Activated T-cell treated with anti-CD3 and anti-CD28 coated beads, Interleukin-2, amount 50 U/mL, for 24 hours (primary cell): Measurements from ENCODE around the gene SCAI.
"Not testable (repeated sequence)": the region's sequence is repeated elsewhere in the genome, so short reads cannot be mapped to it uniquely, and the experiment has no call there.

Source experiments
- DNase-seq: peaks from one replicate; pipeline ENCODE4 v3.0.0-alpha.2; 2020
- H3K27ac Mint-ChIP-seq: 2 replicates; pipeline ENCODE4 v1.8.0; 2020; ENCODE audit warnings: mild to moderate bottlenecking, mixed read lengths
- H3K27me3 Mint-ChIP-seq: 2 replicates; pipeline ENCODE4 v1.8.0; 2020; ENCODE audit warnings: mixed read lengths
- H3K36me3 Mint-ChIP-seq: 2 replicates; pipeline ENCODE4 v1.8.0; 2020; ENCODE audit warnings: low read depth, mixed read lengths
- H3K4me1 Mint-ChIP-seq: 2 replicates; pipeline ENCODE4 v1.8.0; 2020; ENCODE audit warnings: low read depth, mixed read lengths
- H3K4me3 Mint-ChIP-seq: 2 replicates; pipeline ENCODE4 v1.8.0; 2020; ENCODE audit warnings: mild to moderate bottlenecking, moderate library complexity, mixed read lengths
- H3K9me3 Mint-ChIP-seq: 2 replicates; pipeline ENCODE4 v1.8.0; 2020; ENCODE audit warnings: mixed read lengths

Gene SCAI

DNA sequence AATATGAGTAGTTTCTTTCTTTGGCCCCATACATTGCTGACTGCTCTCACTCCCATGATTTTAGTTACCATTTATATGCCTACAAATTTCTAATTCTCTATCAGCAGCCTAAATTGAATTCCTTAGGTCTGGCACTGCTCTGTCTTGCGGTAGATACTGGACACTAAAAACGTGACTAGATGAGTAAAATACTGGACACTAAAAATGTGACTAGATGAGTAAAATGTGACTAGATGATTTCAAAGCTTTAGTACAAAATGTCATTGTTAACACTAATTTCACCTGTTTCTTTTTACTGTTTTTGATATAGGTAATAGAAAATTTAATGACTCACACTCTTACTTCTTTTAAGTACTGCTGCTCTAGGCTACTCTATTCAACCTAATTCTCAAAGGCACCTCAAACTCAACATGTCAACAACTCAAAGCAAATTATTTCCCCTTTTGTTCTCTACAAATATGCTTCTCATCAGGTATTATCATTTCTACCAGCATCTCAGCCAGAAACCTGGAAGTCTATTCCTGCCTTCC is 171.0 kb downstream of the SCAI start:
- Mint-ChIP-seq H3K27me3 (no peaks in the 10 kb centered on the region), H3K36me3 (peaks cover 46% of the 10 kb centered on the region), H3K4me3 (no peak overlapping the region), H3K4me1 (peaks cover 11% of the 10 kb centered on the region), H3K9me3 (no peaks in the 10 kb centered on the region), H3K27ac (peak overlapping the region; percentile 66)
- no peak for DNase-seq

DNA sequence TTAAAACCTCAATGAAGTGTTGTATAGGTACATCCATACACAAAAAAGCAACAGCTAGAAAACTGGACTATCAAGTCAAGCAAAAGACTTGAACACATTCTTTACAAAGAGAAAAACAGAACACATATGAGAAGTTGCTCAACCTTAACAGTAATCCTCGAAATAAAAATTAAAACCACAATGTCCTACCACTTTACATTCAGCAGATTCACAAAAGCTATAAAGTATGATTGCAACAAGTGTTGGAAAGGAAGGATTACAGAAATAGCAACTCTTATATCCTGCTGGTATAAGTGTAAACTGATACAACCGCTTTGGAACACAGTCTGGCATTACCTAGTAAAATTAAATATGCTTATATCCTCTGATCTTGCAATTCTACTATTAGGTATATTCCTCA is 173.9 kb downstream of the SCAI start:
- Mint-ChIP-seq H3K4me1 (peaks cover 37% of the 10 kb centered on the region), H3K36me3 (peaks cover 40% of the 10 kb centered on the region), H3K27ac (no peak overlapping the region), H3K27me3 (no peaks in the 10 kb centered on the region), H3K4me3 (no peak overlapping the region), H3K9me3 (no peaks in the 10 kb centered on the region)
- no peak for DNase-seq

DNA sequence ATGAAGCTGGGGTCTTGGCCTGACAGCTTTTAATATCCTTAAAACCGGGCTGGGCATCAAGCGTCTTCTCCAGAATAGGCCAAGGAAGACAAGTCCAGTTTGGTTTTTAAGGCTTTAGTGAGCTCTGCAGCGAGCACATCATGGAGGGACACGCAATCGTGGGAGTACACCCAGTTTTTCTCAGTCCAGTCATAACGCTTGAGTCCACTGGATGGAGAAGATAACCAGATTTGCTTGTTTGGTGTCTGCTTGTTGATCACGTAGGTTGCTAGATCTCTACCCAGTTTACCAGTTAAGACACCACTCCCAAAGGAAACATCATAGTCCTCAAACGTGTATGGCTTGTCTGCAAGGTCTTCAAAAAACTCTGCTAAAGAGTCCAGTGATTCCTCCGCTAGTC is 175.1 kb downstream of the SCAI start:
- peaks cover 45% of the 10 kb centered on the region for H3K4me1 Mint-ChIP-seq
- H3K9me3 Mint-ChIP-seq, result no peaks in the 10 kb centered on the region
- no peak overlapping the region for H3K27ac Mint-ChIP-seq
- no peak overlapping the region for H3K4me3 Mint-ChIP-seq
- H3K36me3 Mint-ChIP-seq, result peaks cover 34% of the 10 kb centered on the region
- no peaks in the 10 kb centered on the region for H3K27me3 Mint-ChIP-seq
- no peak for DNase-seq

DNA sequence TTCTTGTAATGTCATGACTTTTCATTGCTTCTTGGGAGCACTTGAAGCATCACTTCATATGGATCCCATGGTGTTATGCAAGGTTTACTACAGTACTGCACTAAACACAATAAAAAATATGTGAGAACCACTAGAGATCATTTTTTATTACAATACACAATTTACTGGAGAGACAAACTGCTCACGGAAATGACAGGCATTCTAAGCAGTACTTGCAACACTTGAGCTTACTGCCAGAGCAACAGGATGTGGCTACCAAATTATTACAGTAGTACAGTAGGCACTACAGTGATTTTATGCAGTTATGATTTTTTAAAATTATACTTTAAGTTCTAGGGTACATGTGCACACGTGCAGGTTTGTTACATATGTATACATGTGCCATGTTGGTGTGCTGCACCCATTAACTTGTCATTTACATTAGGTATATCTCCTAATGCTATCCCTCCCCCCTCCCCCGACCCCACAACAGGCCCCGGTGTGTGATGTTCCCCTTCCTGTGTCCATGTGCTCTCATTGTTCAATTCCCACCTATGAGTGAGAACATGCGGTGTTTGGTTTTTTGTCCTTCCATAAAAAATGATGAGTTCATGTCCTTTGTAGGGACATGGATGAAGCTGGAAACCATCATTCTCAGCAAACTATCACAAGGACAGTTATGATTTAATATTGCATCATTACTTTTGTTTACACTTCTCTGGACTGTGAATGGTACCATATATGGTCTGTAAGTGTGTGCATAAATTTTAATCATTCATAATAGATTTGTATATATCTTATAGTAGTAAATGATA is 177.4 kb downstream of the SCAI start:
- Mint-ChIP-seq H3K36me3 (peaks cover 25% of the 10 kb centered on the region), H3K4me1 (peaks cover 38% of the 10 kb centered on the region), H3K27ac (peak overlapping the region; percentile 92)
- DNase-seq, H3K27me3 Mint-ChIP-seq, H3K9me3 Mint-ChIP-seq, H3K4me3 Mint-ChIP-seq: not testable (repeated sequence)

DNA sequence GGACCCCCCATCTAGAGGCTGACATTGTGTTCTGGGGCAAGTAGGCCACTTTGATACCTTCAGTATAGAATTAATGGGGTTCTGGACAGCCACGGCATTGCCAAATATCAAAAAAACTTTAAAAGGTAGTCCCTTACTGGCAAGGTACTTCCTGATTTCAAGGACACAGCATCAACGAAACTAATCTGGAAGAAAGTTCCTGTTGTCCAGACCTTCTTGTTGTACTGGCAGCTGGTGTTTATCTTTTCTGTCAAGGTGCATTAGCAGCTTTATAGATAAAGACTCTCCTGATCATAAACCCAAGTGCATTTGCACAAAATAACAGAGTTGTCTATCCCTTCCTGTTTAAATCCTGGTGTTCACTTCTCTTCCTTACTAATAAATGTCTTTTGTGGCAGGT is 178.7 kb downstream of the SCAI start:
- Mint-ChIP-seq H3K4me1 (peaks cover 38% of the 10 kb centered on the region), H3K9me3 (no peaks in the 10 kb centered on the region), H3K4me3 (no peak overlapping the region), H3K27ac (peak overlapping the region; percentile 92), H3K36me3 (peaks cover 19% of the 10 kb centered on the region), H3K27me3 (no peaks in the 10 kb centered on the region)
- no peak for DNase-seq

DNA sequence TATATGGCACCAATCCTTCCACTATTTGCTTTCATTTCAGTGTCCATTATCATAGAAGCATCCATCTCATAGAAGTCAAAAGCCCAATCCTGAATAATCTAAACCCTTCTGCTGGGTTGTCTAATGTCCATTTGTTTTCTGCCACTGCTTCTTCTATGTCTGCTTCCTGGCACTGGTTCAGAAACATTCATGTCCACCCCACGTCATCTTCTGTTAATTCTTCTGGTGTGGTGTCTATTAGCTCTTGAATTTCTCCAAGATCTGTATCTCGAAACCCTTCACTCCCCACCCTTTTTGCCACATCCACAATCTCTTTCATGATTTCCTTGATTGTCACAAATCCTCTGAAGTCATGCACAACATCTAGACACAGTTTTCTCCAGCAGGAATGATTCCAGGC is 179.3 kb downstream of the SCAI start:
- H3K27ac Mint-ChIP-seq, result peak overlapping the region; percentile 92
- no peak overlapping the region for H3K4me3 Mint-ChIP-seq
- DNase-seq, result no peak
- peaks cover 38% of the 10 kb centered on the region for H3K4me1 Mint-ChIP-seq
- H3K27me3 Mint-ChIP-seq, result no peaks in the 10 kb centered on the region
- H3K36me3 Mint-ChIP-seq, result peaks cover 19% of the 10 kb centered on the region
- no peaks in the 10 kb centered on the region for H3K9me3 Mint-ChIP-seq

DNA sequence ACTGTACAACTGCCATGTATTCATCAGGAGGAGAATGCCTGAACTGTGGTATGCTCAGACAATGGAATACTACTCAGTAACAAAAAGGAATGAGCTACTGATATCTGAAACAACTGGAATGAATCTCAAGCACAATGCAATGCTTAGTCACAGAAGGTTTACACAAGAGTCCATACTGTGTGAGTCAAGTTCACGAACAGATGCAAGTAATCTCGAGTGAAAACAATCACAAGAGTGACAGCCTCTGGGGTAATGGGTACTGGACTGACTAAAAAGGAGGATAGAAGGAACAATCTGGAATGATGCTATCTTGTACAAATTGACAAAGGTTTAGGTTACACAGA is 182.9 kb downstream of the SCAI start:
- Mint-ChIP-seq H3K9me3 (no peaks in the 10 kb centered on the region), H3K27me3 (no peaks in the 10 kb centered on the region), H3K27ac (no peak overlapping the region), H3K4me1 (peaks cover 17% of the 10 kb centered on the region), H3K36me3 (peaks cover 2% of the 10 kb centered on the region), H3K4me3 (no peak overlapping the region)
- DNase-seq, result no peak

DNA sequence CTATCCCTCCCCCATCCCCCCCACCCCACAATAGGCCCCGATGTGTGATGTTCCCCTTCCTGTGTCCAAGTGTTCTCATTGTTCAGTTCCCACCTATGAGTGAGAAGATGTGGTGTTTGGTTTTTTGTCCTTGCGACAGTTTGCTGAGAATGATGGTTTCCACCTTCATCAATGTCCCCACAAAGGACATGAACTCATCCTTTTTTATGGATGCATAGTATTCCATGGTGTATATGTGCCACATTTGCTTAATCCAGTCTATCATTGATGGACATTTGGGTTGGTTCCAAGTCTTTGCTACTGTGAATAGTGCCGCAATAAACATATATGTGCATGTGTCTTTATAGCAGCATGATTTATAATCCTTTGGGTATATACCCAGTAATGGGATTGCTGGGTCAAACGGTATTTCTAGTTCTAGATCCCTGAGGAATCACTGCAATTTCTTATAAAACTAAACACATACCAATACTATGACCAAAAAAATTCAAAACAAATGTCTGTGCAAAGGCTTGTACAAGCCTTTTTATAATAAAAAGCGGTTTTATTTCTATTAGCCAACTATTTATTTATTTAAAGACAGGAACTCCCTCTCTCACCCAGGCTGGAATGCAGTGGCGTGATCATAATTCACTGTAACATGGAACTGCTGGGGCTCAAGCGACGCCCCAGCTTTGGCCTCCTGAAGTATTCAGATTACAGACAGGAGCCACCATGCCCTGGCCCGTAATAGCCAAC is 183.5 kb downstream of the SCAI start:
- H3K36me3 Mint-ChIP-seq, DNase-seq, H3K27ac Mint-ChIP-seq, H3K27me3 Mint-ChIP-seq, H3K4me3 Mint-ChIP-seq, H3K9me3 Mint-ChIP-seq: not testable (repeated sequence)
- peaks cover 12% of the 10 kb centered on the region for H3K4me1 Mint-ChIP-seq

DNA sequence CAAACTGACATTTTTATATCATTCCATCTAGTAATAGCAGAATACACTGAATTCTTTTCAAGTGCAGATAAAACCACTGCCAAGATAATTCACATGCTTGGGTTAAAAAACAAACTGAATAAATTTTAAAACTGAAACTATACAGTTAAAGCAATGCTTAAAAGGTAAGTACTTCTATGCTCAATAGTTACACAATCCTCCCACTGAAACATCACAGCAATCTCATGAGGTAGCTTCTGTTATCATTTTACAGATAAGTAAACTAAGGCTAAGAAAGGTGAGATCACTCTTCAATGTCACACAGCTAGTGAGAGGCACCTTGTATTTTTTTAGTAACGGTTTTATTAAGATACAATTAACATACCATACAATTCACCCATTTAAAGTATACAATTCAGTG is 189.1 kb downstream of the SCAI start:
- Mint-ChIP-seq H3K9me3 (no peaks in the 10 kb centered on the region), H3K4me3 (no peak overlapping the region), H3K4me1 (no peaks in the 10 kb centered on the region), H3K36me3 (peaks cover 9% of the 10 kb centered on the region), H3K27ac (no peak overlapping the region), H3K27me3 (no peaks in the 10 kb centered on the region)
- no peak for DNase-seq

DNA sequence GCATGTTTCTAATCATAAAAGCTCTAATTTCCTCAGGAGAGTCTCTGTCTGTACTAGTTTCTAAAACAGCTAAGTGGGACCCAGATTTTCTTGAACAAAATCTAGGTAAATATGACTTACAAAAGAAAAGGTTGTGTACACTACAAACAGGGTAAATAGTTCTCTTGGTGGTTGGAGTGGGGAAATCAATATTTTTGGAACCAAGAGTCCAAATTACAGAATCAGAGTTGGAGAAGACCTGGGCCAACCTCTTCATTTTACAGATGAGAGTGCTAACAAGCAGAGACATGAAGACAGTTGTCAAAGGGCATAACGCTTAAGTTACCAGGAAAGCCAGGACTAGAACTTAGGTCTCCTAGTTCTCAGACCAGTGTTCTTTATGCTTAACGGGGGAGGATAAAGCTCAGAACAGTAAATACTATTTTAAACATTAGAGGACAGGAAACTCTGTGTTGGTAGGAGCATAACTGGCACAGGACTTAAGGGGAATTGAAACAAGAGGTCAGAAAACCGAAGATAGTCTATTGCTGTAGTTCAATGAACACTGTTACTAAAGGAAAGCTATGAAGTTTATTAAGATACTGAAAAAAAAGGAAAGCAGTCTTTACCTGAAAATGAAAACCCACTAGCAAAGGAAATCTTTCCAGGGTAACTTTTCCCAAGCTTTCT is 193.1 kb downstream of the SCAI start:
- no peaks in the 10 kb centered on the region for H3K9me3 Mint-ChIP-seq
- no peak overlapping the region for H3K27ac Mint-ChIP-seq
- H3K4me3 Mint-ChIP-seq, result no peak overlapping the region
- DNase-seq, result no peak
- peaks cover 9% of the 10 kb centered on the region for H3K36me3 Mint-ChIP-seq
- no peaks in the 10 kb centered on the region for H3K27me3 Mint-ChIP-seq
- H3K4me1 Mint-ChIP-seq, result no peaks in the 10 kb centered on the region

DNA sequence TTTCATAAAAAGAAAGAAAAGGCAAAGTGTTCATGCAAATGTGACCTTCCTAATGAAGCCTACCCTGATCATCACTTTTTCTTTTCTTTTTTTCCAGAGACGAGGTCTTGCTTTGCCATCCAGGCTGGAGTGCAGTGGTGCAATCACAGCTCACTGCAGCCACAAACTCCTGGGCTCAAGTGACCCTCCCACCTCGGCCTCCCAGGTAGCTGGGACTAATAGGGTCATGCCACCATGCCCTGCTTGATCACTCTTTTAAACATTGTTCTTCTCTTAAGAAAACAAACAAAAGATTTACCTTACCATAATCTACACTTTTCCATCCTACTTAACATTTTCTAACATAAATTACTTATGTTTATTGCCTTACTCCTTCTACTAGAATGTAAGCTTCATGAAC is 193.9 kb downstream of the SCAI start:
- Mint-ChIP-seq H3K4me3 (no peak overlapping the region), H3K27ac (no peak overlapping the region), H3K9me3 (no peaks in the 10 kb centered on the region), H3K36me3 (peaks cover 9% of the 10 kb centered on the region), H3K27me3 (no peaks in the 10 kb centered on the region), H3K4me1 (no peaks in the 10 kb centered on the region)
- DNase-seq, result no peak

DNA sequence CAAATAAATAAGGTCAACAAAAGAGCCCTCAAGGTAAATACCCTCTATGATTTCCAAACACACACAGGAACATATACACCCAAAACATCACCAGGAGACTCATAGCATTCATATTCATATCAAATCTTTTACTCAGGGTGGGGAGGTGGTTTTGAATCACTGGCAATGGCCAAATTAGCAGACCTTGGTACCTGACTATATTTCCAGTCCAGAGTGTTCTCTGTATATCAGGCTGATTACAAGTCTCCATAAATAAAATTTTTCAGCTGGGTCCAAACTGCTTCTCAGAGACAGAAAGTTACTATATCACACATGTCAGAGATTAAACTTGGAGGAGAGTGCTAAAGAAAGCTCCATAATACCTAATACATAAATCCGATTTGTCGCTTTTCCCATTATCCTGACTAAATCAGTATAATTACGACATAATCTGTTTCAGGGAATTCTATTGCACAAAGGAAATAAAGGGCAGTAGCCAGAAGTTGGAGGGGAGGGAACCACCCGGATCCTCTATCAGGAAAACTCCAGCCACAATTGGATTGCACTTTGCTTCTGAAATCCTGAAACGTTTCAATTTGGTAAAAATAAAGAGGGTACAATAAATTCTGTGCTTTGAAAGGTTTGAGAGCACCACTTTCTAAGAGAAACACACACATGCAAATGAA is 195.5 kb downstream of the SCAI start:
- peaks cover 2% of the 10 kb centered on the region for H3K4me1 Mint-ChIP-seq
- H3K9me3 Mint-ChIP-seq, result no peaks in the 10 kb centered on the region
- H3K27ac Mint-ChIP-seq, result no peak overlapping the region
- no peaks in the 10 kb centered on the region for H3K27me3 Mint-ChIP-seq
- peaks cover 7% of the 10 kb centered on the region for H3K36me3 Mint-ChIP-seq
- H3K4me3 Mint-ChIP-seq, result no peak overlapping the region
- no peak for DNase-seq

DNA sequence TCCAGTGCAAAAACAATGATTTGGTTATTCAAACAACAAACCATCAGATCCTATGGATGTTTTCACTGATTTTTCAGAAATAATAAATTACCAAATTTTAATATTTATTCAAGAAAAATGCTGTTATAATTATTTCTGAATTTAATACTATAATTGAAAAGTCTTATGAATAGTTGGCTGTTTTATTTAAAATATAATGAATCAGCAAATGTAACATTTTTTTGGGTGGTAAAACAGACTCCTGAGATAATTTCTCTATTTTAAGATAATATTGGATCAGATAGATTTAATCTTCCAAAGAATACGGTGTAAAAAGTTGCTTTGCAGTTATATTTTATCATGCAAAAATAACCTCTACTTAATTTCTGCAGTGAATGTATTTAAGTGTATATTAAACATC is 197.2 kb downstream of the SCAI start:
- H3K27ac Mint-ChIP-seq, result no peak overlapping the region
- H3K9me3 Mint-ChIP-seq, result no peaks in the 10 kb centered on the region
- peaks cover 9% of the 10 kb centered on the region for H3K36me3 Mint-ChIP-seq
- H3K4me1 Mint-ChIP-seq, result peaks cover 12% of the 10 kb centered on the region
- no peak for DNase-seq
- H3K27me3 Mint-ChIP-seq, result no peaks in the 10 kb centered on the region
- H3K4me3 Mint-ChIP-seq, result no peak overlapping the region

DNA sequence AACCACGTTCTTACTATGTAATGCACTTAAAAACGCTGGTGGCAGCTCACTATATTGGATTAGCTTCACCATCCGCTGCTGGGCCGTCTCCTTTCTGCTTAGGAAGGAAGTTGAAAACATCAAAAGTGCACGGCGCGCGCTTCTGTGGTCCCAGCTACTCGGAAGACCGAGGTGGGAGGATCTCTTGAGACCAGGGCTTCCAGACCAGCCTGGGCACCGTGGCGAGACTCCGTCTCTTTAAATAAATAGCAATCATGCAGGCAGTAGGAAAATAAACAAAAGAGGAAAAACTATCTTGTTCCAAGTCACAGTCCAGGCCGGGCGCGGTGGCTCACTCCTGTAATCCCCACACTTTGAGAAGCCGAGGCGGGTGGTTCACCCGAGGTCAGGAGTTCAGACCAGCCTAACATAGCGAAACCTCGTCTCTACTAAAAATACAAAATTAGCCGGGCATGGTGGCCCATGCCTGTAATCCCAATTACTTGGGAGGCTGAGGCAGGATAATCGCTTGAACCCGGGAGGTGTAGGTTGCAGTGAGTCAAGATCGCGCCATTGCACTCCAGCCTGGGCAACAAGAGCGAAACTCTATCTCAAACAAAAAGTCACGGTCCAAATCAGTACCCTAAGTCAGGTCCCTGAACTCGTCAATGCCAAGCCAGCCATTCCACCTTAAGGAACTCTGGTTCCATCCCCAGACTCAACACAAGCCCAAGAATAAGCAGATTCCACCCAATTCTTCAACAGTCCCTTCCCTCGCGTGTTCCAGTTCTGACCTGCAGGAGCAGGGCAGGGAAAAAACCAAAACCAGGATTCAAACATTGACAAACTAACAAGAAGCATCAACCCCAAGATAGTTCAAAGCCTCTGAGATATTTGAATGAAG is 201.4 kb downstream of the SCAI start:
- H3K36me3 Mint-ChIP-seq, result peaks cover 37% of the 10 kb centered on the region
- H3K27me3 Mint-ChIP-seq, result no peaks in the 10 kb centered on the region
- no peak for DNase-seq
- H3K4me3 Mint-ChIP-seq, result peak overlapping the region; percentile 89
- H3K9me3 Mint-ChIP-seq, result no peaks in the 10 kb centered on the region
- H3K4me1 Mint-ChIP-seq, result peaks cover 29% of the 10 kb centered on the region
- peak overlapping the region; percentile 98 for H3K27ac Mint-ChIP-seq
